Measurements from ENCODE around the gene LRRC47.

DNA sequence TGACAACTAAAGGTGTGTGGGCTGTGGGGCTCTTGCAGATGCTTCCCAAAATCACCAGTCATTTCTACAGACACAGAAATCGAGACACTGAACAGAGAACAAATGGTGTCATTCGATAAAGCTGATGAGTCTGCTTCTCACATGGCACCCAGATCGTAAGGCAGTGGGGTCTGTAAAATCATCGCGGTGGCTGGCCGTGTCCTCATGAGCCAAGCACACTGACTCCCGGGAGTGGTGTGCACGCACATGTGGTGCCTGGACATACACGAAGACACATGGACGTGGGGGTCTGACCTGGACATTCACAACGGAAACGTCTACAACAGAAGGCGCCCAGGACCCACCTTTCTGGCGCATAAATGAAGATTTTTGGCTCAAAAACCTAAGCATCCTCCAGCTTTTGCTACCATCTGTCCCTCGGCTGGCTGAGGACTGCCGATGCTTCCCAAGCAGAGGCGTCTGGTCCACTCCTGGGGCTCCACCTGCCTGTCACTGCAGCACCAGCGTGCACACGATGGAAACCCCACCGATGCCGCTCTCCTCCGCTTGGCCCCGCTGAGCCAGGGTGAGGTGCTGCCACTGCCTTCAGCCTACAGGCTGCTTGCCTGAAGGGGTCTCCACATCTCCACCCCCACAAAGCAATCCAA lies 16.9 kb downstream of the LRRC47 start:
- TF ChIP-seq, protein P1, sequence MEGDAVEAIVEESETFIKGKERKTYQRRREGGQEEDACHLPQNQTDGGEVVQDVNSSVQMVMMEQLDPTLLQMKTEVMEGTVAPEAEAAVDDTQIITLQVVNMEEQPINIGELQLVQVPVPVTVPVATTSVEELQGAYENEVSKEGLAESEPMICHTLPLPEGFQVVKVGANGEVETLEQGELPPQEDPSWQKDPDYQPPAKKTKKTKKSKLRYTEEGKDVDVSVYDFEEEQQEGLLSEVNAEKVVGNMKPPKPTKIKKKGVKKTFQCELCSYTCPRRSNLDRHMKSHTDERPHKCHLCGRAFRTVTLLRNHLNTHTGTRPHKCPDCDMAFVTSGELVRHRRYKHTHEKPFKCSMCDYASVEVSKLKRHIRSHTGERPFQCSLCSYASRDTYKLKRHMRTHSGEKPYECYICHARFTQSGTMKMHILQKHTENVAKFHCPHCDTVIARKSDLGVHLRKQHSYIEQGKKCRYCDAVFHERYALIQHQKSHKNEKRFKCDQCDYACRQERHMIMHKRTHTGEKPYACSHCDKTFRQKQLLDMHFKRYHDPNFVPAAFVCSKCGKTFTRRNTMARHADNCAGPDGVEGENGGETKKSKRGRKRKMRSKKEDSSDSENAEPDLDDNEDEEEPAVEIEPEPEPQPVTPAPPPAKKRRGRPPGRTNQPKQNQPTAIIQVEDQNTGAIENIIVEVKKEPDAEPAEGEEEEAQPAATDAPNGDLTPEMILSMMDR (IDR thresholded peaks at IDR 0.05; ENCODE audit: poor library complexity, severe bottlenecking): no peak
- no peak for TF ChIP-seq TAF1 (IDR thresholded peaks at IDR 0.05; ENCODE audit: low read depth)
- TF ChIP-seq EP300 (conservative IDR thresholded peaks at IDR 0.05; ENCODE audit: poor library complexity, severe bottlenecking): no peak

All from neural cell (in vitro differentiated cells).